PC-3 (cell line): ENCODE results near the gene MROH2A. TPM values are rescaled to one million over a fixed set of nuclear protein-coding genes. Genes with fewer than 3 reads are reported as not detected.

Experiments
- ATAC-seq: fragments of 200-7000 bp; cut with Tn5 transposase; 2 replicates; pipeline ENCODE4 v1.9.1; 2020; ENCODE audit warnings: mild to moderate bottlenecking, moderate library complexity
- BruUV-seq: library from RNA; stranded (reverse); fragments of 400-500 nt; replicated peaks from 2 replicates; lab custom pipeline; 2021; lab: Mats Ljungman, UMichigan
- CTCF ChIA-PET: fragments of 300-600 bp; sonication (Branson Sonifier 250); formaldehyde crosslinking; loops from one replicate; lab custom pipeline; 2022; ENCODE audit warnings: antibody characterized with exemption; lab: Charles Lee
- POLR2A ChIA-PET: fragments of 300-600 bp; sonication (Branson Sonifier 250); formaldehyde crosslinking; loops from one replicate; lab custom pipeline; 2022; ENCODE audit warnings: antibody characterized with exemption; ENCODE audit not compliant: unreplicated experiment; lab: Charles Lee
- DNase-seq: peaks from one replicate; pipeline ENCODE4 v3.0.0-alpha.2; 2015
- H2AFZ ChIP-seq: fragments of 300-600 bp; sonication (generic); 2 replicates; pipeline ENCODE4 v1.6.0; 2016; ENCODE audit warnings: antibody characterized with exemption, low read length
- H3F3A ChIP-seq: fragments of 300-600 bp; sonication (generic); one replicate; pipeline ENCODE4 v1.6.0; 2017; ENCODE audit warnings: antibody characterized with exemption, low read length, control low read depth, mild to moderate bottlenecking; ENCODE audit not compliant: unreplicated experiment
- H3K27ac ChIP-seq: fragments of 300-600 bp; sonication (generic); 2 replicates; pipeline ENCODE4 v1.5.1; 2016; ENCODE audit warnings: mild to moderate bottlenecking, low read length
- H3K27me3 ChIP-seq: fragments of 300-600 bp; sonication (generic); 2 replicates; pipeline ENCODE4 v1.6.1; 2016; ENCODE audit warnings: low read length, mixed read lengths
- H3K36me3 ChIP-seq: fragments of 300-600 bp; sonication (generic); 2 replicates; pipeline ENCODE4 v1.6.1; 2016; ENCODE audit warnings: low read depth, mixed run types, low read length, mixed read lengths
- H3K4me1 ChIP-seq: fragments of 300-600 bp; sonication (generic); 2 replicates; pipeline ENCODE4 v1.5.1; 2016; ENCODE audit warnings: low read length; ENCODE audit not compliant: insufficient read depth
- H3K4me2 ChIP-seq: fragments of 300-600 bp; sonication (generic); 2 replicates; pipeline ENCODE4 v1.6.0; 2016; ENCODE audit warnings: low read length
- H3K4me3 ChIP-seq: fragments of 300-600 bp; sonication (generic); 2 replicates; pipeline ENCODE4 v1.5.1; 2016; ENCODE audit warnings: mild to moderate bottlenecking, low read length, mixed read lengths
- H3K79me2 ChIP-seq: fragments of 300-600 bp; sonication (generic); 2 replicates; pipeline ENCODE4 v1.6.1; 2017; ENCODE audit warnings: low read length, mixed read lengths
- H3K9ac ChIP-seq: fragments of 300-600 bp; sonication (generic); 2 replicates; pipeline ENCODE4 v1.6.0; 2016; ENCODE audit warnings: mild to moderate bottlenecking, low read length
- H3K9me2 ChIP-seq: fragments of 300-600 bp; sonication (generic); replicated peaks from 2 replicates; pipeline ENCODE4 v1.6.1; 2016; ENCODE audit warnings: mixed run types, low read length, mixed read lengths
- H3K9me3 ChIP-seq: fragments of 300-600 bp; sonication (generic); 2 replicates; pipeline ENCODE4 v1.6.1; 2016; ENCODE audit warnings: low read length, mixed read lengths
- H4K20me1 ChIP-seq: fragments of 300-600 bp; sonication (generic); 2 replicates; pipeline ENCODE4 v1.6.1; 2016; ENCODE audit warnings: low read length, mixed read lengths
- CTCF ChIP-seq: fragments of 300-600 bp; sonication (generic); conservative IDR thresholded peaks from 2 replicates; pipeline ENCODE4 v1.5.1; 2017; ENCODE audit warnings: antibody characterized with exemption, low read depth, mild to moderate bottlenecking, low read length
- EZH2 ChIP-seq: fragments of 300-600 bp; sonication (generic); IDR thresholded peaks from one replicate; pipeline ENCODE4 v1.6.1; 2017; ENCODE audit warnings: antibody characterized with exemption, mild to moderate bottlenecking, low read length; ENCODE audit not compliant: unreplicated experiment
- EZH2phosphoT487 ChIP-seq: fragments of 300-600 bp; sonication (generic); IDR thresholded peaks from 2 replicates; pipeline ENCODE4 v1.6.1; 2018; ENCODE audit warnings: mild to moderate bottlenecking, antibody characterized with exemption, low read length, borderline replicate concordance
- intact Hi-C: fragments of 100-400 bp; cut with micrococcal nuclease; formaldehyde crosslinking; loops from 2 replicates; pipeline ENCODE4 v1.9.0; 2023
- total RNA-seq: library from RNA; depleted of rRNA; stranded (reverse); fragments of >200 nt; gene quantifications from 2 replicates; pipeline ENCODE4 v1.2.3, GENCODE V29; 2014

Gene MROH2A
- total RNA-seq, 1 experiment from 2014 or later = not detected

- no peak overlapping the region for H3K27ac ChIP-seq
These were observed 38.6 kb downstream of the MROH2A start for GRCh38 chr2:233816771-233817170.

GRCh38 chr2:233817361-233817911, 39.3 kb downstream of the MROH2A start:
- Histone ChIP-seq H3K4me1 (no peaks in the 10 kb centered on the region), H3K27ac (no peak overlapping the region), H3K4me3 (no peak overlapping the region), H3K27me3 (no peaks in the 10 kb centered on the region), H3K9me2 (no peaks in the 10 kb centered on the region), H4K20me1 (no peaks in the 10 kb centered on the region), H3K36me3 (no peaks in the 10 kb centered on the region), H2AFZ (no peak overlapping the region), H3K4me2 (no peak overlapping the region), H3F3A (no peaks in the 10 kb centered on the region), H3K9me3 (no peaks in the 10 kb centered on the region), H3K9ac (no peak overlapping the region), H3K79me2 (no peaks in the 10 kb centered on the region)
- ChIA-PET CTCF (no interaction called here), POLR2A (no interaction called here)
- TF ChIP-seq EZH2 = no peak
- TF ChIP-seq EZH2phosphoT487 = no peak
- no peak for TF ChIP-seq CTCF
- ATAC-seq (no peak; the same call in 1 of the 2 replicates), DNase-seq (no peak)
- intact Hi-C loops = no loop called here
- BruUV-seq = no TSS peak

More at GRCh38 chr2:233816771-233817170, 38.6 kb downstream of the MROH2A start:
- Histone ChIP-seq H3K9me3 (no peaks in the 10 kb centered on the region), H3K4me3 (no peak overlapping the region), H2AFZ (no peak overlapping the region), H3F3A (no peaks in the 10 kb centered on the region), H3K9ac (no peak overlapping the region), H3K79me2 (no peaks in the 10 kb centered on the region), H3K27me3 (no peaks in the 10 kb centered on the region), H3K9me2 (no peaks in the 10 kb centered on the region), H3K36me3 (no peaks in the 10 kb centered on the region), H4K20me1 (no peaks in the 10 kb centered on the region), H3K4me1 (no peaks in the 10 kb centered on the region), H3K4me2 (no peak overlapping the region)
- BruUV-seq = no TSS peak
- CTCF ChIA-PET = no interaction called here
- no peak for ATAC-seq
- DNase-seq = no peak
- intact Hi-C loops = no loop called here
- POLR2A ChIA-PET = no interaction called here
- TF ChIP-seq CTCF = no peak
- no peak for TF ChIP-seq EZH2
- TF ChIP-seq EZH2phosphoT487 = no peak

GRCh38 chr2:233817995-233818638, 40.0 kb downstream of the MROH2A start:
- H3K4me3 ChIP-seq = no peak overlapping the region
- ATAC-seq (no peak), DNase-seq (no peak)
- no peaks in the 10 kb centered on the region for H3K9me2 ChIP-seq
- ChIA-PET POLR2A (no interaction called here), CTCF (no interaction called here)
- no peak overlapping the region for H2AFZ ChIP-seq
- H3K4me1 ChIP-seq = no peaks in the 10 kb centered on the region
- no TSS peak for BruUV-seq
- H3K79me2 ChIP-seq = no peaks in the 10 kb centered on the region
- no peaks in the 10 kb centered on the region for H3K27me3 ChIP-seq
- no peak overlapping the region for H3K27ac ChIP-seq
- H3K36me3 ChIP-seq = no peaks in the 10 kb centered on the region
- intact Hi-C loops = no loop called here
- H3K4me2 ChIP-seq = no peak overlapping the region
- no peaks in the 10 kb centered on the region for H4K20me1 ChIP-seq
- TF ChIP-seq EZH2phosphoT487 (no peak), CTCF (no peak), EZH2 (no peak)
- H3K9ac ChIP-seq = no peak overlapping the region
- no peaks in the 10 kb centered on the region for H3F3A ChIP-seq
- H3K9me3 ChIP-seq = no peaks in the 10 kb centered on the region
